Pons (tissue), 1 donor: ENCODE results near the gene ZDHHC22.
"Not testable (repeated sequence)": the region's sequence is repeated elsewhere in the genome, so short reads cannot be mapped to it uniquely, and the experiment has no call there.

Experiments used
- DNase-seq: peaks from one replicate; pipeline ENCODE4 v3.0.0-alpha.2; 2016; ENCODE audit warnings: low spot score

ZDHHC22 gene, protein sequence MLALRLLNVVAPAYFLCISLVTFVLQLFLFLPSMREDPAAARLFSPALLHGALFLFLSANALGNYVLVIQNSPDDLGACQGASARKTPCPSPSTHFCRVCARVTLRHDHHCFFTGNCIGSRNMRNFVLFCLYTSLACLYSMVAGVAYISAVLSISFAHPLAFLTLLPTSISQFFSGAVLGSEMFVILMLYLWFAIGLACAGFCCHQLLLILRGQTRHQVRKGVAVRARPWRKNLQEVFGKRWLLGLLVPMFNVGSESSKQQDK

DNA sequence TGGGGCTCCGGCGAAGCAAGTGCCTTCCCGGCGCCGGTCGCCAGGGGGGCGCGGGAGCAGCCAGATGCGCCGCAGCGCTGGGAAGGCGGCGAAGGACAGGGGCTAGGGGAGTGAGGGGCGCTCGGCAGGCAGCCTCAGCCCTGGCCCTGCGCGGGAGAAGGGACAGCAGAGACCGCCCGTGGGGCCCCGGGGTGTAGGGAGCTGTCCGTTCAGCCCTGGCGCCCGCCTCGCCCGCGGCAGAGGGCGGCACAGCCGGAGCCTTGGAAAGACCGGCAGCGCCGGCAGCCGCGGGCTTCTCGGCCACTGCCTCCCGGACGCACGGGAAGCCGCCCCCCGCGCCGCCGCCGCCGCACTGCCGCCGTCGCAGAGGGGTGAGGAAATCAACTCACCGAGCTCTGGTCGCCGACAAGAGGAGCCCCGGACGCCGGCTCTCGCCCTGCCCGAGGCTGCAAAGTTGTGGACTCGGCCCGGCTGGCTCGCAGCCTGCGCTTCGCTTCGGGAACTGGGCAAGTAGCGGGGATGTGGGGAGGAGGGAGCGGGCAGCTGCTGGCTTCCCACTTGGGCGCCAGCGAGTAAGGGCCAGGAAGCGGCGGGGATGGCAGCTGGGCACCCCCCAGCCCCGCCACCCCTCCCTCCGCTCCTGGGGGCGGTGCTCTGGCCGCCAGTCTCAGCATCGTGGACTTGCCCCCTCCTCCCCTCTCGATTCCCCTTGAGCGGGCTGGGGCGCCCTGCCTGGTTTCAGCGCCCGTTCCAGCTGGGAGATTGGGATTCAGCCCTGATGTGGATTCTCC lies at the start of gene ZDHHC22:
Gene ZDHHC22 (minus strand): TSS at position 578 of the 791 bp plus-strand sequence. CDS start 2,053 bp downstream, outside the sequence.
- DNase-seq, result no peak

DNA sequence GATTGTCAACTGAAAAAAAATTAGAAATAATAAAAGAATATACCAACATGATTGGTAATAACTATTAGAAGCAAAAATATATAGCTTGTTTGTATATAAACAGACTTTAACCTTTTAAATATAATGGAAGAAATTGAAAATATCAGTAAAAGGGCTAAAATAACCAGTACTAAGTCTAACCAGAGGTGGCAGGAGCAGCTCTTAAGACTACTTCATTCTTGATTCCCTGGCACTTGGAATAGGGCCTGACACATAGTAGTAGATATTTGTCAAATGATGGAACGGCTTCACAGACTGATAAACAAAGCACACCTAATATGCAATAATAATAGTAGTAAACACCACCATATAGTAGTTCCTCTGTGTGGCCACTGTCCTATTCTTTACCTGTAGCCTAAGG lies 49.4 kb upstream of the ZDHHC22 start:
- DNase-seq, result no peak

DNA sequence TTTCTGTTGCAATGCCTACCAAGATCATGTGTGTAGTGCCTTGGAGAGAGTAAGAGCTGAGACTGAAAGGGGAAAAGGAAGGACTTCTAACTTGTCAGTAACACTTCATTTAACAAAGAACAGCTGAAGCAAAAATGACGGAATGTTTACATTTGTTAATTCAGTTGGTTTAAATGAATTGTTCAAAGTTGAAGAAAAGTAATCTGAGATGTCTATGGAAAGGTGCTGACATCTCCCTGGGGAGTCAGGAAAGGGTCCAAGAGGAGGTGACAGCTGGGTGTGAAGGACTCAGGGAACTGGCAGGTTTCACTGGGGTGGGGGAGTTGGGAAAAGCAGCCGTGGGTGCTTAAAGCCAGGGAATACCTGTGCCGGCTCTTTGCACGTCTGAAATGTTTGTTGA lies 47.9 kb upstream of the ZDHHC22 start:
- DNase-seq, result no peak

DNA sequence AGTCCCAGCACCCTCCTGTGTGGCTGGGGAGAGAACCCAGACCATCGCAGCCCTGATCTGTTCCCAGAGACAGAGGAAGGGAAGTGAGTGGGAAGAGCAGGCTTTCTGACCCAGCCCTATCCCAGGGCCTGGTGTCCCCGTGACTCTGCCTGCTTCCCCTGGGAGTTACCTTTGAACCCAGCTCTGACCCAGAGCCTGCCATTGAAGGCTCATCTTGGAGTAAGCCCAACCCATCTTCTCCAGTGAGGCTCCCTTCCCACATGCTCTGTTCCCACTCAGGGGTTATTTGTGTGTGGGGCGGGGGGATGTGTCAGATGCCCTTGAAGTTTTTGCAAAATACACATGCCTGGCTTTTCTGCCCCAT lies 46.0 kb upstream of the ZDHHC22 start:
- DNase-seq, result no peak

DNA sequence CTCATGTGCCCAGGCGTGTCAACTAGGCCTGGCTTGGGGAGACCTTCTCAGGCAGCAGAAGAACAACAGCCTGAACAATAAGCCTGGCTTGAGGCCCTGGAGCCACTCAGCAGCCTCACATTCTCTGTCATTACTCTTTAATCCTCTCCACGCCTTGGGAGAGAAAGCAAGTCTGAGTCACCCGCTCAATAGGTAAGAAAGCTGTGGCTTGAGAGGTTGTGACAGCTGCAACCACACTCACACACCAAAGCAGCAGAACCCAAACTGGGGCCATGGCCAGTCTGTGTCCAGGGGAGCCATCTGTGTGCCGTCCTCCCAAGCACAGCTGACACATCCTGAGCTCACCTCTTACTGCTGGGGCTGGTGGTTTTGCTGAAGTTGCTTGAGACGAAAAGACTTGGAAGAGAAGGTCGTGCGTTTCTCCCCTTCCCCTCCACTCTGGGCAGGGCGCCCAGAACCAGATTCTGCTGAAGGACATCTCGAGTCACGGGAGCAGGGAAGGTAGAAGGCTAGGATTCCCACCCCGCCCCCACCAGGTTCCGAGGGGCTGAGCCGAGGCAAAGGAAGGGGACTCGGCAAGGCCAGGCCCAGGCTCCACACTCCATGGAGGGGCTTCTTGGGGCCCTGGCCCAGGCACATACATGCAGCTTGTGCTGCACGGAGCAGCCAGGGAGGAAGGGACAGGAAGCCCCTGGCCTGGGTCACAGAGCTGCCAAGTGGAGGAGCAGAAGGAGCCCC lies 45.5 kb upstream of the ZDHHC22 start:
- DNase-seq, result no peak

DNA sequence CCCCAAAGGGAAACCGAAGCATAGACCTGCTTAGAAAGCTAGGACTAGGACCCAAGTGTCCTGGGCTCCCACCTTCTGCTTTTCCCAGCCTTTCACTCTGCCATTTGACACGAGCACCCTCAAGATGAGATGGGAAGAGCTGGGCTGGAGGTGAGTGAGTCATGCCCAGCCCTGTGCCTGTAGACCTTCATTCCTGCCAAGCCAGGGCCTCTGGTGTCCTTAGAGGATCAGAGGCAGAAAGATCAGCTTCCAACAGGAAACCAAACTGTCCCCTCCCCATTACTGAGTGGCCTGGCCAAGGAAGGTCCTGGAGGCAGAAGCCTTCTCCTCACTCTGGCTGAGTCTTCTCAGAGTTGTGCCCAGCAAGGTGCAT lies 43.5 kb upstream of the ZDHHC22 start:
- DNase-seq, result no peak

DNA sequence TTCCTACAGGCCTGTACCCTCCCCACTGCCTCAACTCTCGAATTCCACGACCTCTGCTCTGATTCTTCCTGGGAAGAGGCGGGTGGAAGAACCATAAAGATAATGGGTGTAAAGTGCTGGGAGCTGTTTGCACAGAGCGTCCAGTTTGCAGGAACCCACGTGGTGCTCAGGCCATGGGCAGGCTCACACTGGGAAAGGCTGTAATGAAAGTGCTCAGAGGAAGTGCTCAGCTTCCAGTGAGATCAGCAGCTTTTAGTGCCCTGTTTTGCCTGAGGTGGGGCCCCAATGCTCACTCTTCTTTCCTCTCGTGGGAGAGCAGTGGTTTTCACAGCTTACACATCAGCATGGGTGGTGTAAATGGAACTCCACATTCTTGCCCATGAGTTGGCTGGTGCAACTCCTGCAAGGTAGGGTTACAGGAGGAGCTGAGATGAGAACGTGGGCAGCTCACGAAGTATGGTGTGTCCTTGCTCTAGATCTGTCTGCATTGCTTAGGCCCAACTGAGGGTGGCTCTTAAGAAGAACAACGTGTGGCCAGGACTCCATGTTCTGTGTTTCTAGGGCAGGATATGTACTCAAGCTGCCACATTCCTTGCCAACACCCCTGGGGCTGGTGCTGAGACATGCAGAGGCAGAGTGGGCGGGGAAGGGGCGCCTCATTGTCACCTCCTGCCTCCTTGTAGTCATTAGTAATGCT lies 43.0 kb upstream of the ZDHHC22 start:
- no peak for DNase-seq

DNA sequence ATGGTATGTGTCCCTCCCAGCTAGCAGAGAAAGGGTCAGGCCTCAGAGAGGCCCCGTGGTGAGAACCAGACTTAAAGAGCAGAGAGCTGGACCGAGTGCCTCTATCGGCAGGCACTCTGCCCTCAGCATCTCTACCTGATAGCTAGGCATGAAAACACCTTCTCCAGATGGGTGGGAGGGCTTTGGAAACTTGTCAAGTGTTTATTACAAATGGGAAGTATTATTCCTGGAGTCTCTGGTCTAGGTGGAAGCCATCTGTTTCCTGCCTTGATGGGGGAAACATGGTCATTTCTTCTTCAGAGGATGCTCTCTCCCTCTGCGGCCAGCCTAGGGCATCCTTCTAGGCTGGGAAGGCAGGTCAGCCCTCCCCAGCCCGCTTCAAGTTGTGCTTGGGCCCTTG lies 42.3 kb upstream of the ZDHHC22 start:
- DNase-seq, result no peak

DNA sequence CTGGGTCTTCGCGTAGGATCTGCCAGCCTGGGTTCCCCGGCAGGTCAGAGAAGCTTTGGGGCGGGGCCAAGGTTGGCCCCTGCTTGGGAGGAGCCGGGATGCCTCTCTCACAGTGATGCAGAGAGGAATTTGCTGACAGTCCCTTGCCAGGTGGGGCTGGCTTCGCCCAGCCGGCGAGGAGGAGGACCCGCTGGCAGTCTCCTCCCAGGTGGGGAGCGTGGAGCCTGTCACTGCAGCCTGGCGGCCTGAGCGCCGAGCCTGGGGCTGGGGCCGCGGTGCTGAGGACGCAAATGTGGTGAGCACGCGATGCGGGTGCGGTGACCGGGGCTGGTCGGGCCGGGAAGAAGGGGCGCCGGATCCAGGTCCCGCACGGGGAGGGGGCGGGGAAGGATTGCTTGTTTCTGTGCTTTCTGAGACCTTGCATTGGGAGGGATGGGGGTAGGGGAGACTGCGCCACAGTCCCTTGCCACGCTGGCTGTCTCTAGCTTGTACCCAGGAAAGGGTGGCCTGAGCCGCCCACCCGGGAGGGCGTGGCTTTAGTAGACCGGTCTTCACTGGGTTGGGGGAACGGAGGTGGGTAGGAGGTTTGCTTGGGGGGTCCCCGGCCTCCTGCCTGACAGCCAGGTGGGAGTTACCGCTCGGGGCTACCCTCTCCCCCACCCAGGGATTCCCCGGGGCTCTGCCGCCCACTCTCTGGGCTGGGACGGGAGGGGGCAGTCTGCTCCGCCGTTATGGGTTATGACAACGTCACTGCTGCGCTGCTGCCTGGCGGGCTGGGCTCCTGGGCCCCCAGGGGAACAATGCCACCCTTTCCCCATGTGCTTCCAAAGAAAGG lies 40.2 kb upstream of the ZDHHC22 start, which contains the start of gene TMEM63C:
Gene TMEM63C (plus strand): TSS at position 196 of the 835 bp plus-strand sequence. CDS start 37,016 bp downstream, outside the sequence.
- no peak for DNase-seq

DNA sequence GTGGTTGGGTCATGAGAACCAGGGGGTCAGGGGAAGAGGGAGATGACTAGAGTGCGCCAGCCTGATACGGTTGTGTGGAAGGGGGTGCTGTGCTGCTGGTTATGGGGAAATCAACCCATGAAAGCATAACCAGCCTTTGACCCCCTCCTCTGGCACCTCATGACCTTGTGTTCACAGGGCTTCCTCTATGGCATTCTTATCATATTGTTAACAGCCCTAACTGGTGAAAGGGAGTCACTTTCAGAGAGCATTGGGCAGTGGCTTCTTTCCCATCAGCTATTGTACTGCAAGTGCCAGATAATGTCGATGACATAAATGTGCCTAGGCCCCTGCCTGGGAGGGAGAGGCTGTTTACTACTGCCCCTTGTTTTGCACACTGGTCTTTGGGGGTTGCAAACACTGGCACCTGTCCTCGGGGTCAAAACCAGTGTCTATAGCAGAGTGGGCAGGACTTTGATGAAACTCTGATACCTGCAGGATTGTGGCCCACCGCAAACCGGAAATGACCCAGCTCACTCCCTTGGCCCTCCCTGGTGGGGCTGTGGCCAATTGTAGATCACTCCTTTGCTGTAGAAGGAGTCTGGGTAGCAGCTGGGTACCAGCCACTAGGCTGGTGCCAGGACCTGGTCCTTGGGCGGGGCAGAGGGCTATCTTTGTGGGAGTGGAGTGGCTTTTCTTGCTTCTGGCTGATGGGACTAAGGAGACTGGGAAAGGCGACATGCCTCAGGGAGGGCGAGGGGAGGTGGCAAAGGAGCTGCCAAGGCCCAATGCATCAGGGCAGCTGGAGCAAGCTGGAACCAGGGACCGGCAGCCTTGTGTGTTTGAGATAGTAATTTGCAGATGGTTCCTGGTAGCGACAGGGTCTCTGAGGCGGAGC lies 39.4 kb upstream of the ZDHHC22 start:
- no peak for DNase-seq

DNA sequence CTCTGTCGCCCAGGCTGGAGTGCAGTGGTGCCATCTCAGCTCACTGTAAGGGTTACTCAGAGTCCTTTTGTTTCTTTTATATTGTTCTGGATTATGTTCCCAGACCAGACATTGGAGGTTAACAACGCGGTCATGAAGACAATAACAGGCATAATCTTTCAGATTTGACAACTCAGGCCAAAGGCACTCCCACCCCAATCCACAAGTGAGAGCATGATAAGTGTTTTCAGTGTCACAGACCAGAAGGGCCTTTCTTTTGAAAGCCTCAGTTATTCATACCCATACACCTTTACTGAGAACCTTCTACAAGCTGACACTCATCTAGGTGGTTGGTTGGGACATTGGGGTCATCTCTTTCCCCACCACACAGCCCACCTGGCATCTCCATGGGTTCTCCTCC lies 37.1 kb upstream of the ZDHHC22 start:
- DNase-seq, result no peak

DNA sequence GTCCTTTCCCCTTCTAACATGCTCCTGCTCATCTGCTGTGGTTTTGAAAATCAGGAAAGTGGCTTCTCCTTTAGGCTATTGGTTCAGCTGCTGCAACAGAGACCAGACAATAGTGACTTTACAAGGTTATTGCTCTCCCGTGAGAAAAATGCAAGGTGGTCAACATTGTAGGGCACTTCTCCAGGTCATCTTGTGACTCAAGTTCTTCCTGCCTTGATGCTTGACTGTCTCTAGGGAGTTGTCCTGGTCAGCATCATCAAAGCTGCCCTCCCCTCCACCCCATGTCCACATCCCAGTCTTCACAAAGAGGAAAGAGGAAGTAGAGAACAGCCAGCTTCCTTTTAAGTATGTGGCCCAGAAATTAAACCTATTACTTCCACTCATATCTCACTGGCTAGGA lies 36.1 kb upstream of the ZDHHC22 start:
- DNase-seq, result no peak

DNA sequence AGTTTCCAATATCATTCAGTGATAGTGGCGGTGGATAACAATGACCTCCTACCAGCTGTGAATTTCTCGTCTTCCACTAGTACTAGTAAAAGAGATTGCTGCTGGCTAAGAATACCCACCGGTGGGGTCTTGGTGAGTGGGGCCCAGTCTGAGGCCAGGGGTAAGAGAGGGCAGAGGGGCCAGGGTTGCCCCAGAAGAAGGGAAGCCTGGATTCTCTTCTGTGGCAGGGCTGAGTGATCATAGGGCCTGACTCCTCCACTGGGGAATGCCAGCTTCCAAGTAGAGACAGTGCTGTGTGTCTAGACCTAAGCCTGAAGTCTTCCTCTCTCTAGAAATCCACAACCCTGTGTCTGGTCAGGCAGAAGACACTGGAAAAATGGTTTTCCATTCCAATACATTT lies 34.3 kb upstream of the ZDHHC22 start:
- DNase-seq, result no peak

DNA sequence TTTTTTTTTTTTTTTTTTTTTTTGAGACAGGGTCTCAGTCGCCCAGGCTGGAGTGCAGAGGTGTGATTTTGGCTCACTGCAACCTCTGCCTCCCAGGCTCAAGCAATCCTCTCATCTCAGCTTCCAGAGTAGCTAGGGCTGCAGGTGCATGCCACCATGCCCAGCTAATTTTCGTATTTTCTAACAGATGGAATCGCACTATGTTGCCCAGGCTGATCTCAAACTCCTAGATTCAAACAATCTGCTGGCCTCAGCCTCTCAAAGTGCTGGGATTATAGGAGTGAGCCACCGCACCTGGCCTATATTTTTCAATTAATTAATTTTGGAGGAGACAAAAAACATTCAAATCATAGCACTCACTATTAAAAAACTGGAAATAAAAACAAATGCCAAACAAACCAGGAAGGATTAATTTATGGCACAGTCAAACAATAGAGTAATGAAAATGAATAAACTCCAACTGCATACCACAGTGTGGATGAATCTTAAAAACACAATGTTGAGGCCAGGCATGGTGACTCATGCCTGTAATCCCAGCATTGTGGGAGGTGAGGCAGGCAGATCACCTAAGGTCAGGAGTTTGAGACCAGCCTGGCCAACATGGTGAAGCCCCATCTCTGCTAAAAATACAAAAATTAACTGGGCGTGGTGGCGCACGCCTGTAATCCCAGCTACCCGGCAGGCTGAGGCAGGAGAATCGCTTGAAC lies 32.5 kb upstream of the ZDHHC22 start:
- DNase-seq, result not testable (repeated sequence)

DNA sequence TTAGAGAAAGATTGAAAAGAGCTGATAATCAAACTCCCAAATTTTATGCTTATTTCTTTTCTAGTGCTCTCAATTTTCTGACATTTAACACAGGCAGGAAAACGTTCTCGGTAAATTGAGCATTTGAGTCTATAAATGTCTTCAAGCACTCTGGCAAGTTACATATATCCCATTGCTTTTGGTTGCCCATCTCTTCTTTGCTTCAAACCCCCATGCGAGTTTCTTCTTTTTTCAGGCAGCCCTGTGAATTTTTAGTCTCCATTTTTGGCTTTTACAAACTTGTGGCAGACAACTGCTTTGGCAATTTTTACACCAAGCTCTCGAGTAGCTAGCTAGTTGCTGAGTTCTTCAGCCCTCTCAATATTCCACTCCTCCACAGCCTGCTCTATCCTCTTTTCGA lies 31.3 kb upstream of the ZDHHC22 start:
- no peak for DNase-seq

DNA sequence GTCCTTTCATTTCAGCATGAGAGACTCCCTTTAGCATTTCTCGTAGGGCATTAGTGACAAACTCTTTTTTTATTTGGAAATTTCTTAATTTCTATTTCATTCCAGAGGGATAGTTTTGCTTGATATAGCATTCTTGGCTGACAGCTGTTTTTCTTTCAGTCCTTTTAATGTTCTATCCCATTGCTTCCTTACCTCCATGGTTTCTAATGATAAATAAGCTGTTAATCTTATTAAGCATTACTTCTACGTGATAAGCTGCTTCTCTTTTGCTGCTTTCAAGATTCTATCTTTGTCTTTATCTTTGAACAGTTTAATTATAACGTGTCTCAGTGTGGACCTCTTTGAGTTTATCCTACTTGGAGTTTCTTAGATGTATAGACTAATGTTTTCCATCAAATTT lies 28.5 kb upstream of the ZDHHC22 start:
- DNase-seq, result no peak

DNA sequence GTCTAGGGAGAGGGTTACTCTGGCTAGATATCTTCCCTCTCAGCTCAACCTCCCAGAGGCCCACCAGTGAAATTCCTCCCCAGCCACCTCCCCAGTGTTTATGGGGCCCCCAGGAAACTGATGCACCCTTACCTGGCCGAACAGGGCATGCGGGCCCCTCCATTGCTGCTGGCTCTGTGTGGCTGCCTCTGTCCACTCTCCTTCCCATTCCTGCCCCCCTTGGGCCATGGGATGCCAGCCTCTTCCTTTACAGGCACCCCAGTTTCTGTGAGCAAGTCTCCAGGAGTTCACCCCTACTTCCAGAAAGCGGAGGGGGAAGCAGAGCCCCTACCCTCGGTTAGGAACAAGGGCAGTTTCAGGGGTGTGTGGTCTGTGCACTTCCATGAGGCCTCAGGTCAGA lies 19.4 kb upstream of the ZDHHC22 start:
- DNase-seq, result no peak

DNA sequence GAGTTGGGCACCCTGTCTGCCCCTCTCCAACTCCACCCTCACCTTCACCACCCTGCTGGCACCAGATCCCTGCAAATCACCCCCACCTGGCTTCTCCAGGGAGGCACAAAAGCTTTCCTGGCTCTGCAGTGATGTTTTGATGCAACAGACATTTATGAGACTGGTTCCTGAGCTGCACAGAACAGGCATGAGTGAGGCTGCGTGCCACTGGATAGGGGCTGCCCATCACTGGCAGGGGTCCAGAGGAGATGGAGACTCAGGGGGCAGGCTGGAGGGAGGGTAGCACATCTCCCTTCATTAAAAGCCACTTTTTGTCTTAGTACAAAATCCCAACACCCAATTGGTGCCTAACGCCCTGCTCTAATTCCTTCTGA lies 17.3 kb upstream of the ZDHHC22 start:
- DNase-seq, result no peak

DNA sequence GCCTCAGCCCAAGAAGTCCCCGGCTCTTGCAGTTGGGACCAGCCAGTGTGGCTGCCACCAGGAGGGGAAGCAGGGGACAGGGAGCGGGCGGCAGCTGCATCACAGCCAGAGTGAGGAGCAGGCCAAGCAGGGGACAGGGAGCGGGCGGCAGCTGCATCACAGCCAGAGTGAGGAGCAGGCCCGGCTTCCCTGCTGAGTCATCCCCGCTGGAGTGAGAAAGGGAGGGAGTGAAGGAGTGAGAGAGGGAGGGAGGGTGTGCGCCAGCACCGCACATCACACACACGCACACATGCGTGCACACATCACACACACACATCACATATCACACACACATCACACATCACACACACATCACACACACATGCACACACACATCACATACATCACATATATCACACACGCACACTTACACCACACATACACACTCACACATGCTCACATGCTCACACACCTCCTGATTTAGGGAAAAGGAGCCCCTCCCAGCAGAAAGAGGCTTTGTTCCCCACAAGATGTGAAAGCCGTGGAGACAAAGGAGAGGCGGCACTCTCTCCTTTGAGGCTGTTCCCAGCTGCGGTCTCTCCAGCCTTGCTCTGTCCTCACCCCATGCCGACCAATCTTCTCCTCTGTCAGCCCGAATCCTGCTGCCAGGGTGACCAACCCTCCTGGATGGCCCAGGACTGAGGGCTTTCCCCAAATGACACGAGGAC lies 16.7 kb upstream of the ZDHHC22 start:
- peak; percentile 85 for DNase-seq
